SU-DHL-6 (cell line): Measurements from ENCODE around the gene TPD52L2.

Source experiments
- EZH2phosphoT487 ChIP-seq: fragments of 200-600 bp; sonication (generic), shearing (Covaris generic); conservative IDR thresholded peaks from 2 replicates; pipeline ENCODE4 v1.6.1; 2018; ENCODE audit warnings: mild to moderate bottlenecking, antibody characterized with exemption, low read length, moderate library complexity, mixed read lengths
- TF ChIP-seq, protein P1 (sequence below): fragments of 200-600 bp; sonication (generic); IDR thresholded peaks from one replicate; pipeline ENCODE4 v1.5.1; 2017; ENCODE audit warnings: antibody characterized with exemption, mild to moderate bottlenecking, low read length, moderate library complexity; ENCODE audit not compliant: insufficient read depth, poor library complexity, severe bottlenecking

DNA sequence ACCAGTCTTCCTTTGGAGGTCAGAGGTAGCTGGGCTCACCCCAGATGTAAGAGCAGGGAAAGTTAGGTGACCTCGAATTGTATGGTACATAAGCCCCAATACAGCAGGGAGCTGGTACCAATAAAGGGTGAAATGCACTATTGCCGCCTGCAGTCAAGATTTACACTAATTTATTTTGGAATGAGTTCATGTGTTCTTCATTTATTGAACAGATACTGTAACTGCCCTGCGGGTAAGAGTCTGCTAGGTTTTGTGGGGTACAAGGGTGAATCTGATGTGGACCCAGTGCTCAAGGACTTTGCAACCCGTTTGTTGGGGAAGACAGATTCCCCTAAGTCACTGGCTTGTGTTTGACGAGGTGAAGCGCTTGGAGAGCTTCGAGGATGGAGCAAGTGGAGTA, 27.3 kb downstream of the TPD52L2 start:
- TF ChIP-seq, protein P1, sequence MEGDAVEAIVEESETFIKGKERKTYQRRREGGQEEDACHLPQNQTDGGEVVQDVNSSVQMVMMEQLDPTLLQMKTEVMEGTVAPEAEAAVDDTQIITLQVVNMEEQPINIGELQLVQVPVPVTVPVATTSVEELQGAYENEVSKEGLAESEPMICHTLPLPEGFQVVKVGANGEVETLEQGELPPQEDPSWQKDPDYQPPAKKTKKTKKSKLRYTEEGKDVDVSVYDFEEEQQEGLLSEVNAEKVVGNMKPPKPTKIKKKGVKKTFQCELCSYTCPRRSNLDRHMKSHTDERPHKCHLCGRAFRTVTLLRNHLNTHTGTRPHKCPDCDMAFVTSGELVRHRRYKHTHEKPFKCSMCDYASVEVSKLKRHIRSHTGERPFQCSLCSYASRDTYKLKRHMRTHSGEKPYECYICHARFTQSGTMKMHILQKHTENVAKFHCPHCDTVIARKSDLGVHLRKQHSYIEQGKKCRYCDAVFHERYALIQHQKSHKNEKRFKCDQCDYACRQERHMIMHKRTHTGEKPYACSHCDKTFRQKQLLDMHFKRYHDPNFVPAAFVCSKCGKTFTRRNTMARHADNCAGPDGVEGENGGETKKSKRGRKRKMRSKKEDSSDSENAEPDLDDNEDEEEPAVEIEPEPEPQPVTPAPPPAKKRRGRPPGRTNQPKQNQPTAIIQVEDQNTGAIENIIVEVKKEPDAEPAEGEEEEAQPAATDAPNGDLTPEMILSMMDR, result no peak
- no peak for TF ChIP-seq EZH2phosphoT487
